ENCODE results near the gene PCSK2.
A peak's percentile ranks its signal among the peaks of the same experiment; 100 is the strongest.

PCSK2 gene

GRCh38 chr20:17519606-17520285 lies 292.9 kb downstream of the PCSK2 start:
- DNase-seq (ENCODE audit: low spot score), result no peak
- Mint-ChIP-seq H3K4me3 (no peak overlapping the region), H3K27me3 (ENCODE audit: low read depth) (peaks cover 17% of the 10 kb centered on the region), H3K27ac (no peak overlapping the region), H3K36me3 (ENCODE audit: low read depth) (no peaks in the 10 kb centered on the region), H3K9me3 (no peaks in the 10 kb centered on the region), H3K4me1 (ENCODE audit: low read depth) (peaks cover 17% of the 10 kb centered on the region)

- peaks cover 15% of the 10 kb centered on the region for H3K4me1 Mint-ChIP-seq (ENCODE audit: low read depth)
- H3K27me3 Mint-ChIP-seq (ENCODE audit: low read depth), result peaks cover 14% of the 10 kb centered on the region
- H3K9me3 Mint-ChIP-seq, result no peaks in the 10 kb centered on the region
- H3K27ac Mint-ChIP-seq, result no peak overlapping the region
- H3K4me3 Mint-ChIP-seq, result no peak overlapping the region
- no peaks in the 10 kb centered on the region for H3K36me3 Mint-ChIP-seq (ENCODE audit: low read depth)
- DNase-seq (ENCODE audit: low spot score), result no peak
These were observed 293.7 kb downstream of the PCSK2 start for GRCh38 chr20:17520583-17520982.

GRCh38 chr20:17522528-17522927 lies 295.7 kb downstream of the PCSK2 start:
- Mint-ChIP-seq H3K4me3 (no peak overlapping the region), H3K4me1 (ENCODE audit: low read depth) (peaks cover 7% of the 10 kb centered on the region), H3K9me3 (no peaks in the 10 kb centered on the region), H3K36me3 (ENCODE audit: low read depth) (no peaks in the 10 kb centered on the region), H3K27me3 (ENCODE audit: low read depth) (peaks cover 9% of the 10 kb centered on the region), H3K27ac (no peak overlapping the region)
- no peak for DNase-seq (ENCODE audit: low spot score)

GRCh38 chr20:17523326-17523725 lies 296.5 kb downstream of the PCSK2 start:
- DNase-seq (ENCODE audit: low spot score), result no peak
- H3K4me3 Mint-ChIP-seq, result no peak overlapping the region
- H3K9me3 Mint-ChIP-seq, result no peaks in the 10 kb centered on the region
- peaks cover 10% of the 10 kb centered on the region for H3K27me3 Mint-ChIP-seq (ENCODE audit: low read depth)
- no peak overlapping the region for H3K27ac Mint-ChIP-seq
- H3K4me1 Mint-ChIP-seq (ENCODE audit: low read depth), result peaks cover 5% of the 10 kb centered on the region
- no peaks in the 10 kb centered on the region for H3K36me3 Mint-ChIP-seq (ENCODE audit: low read depth)

GRCh38 chr20:17524560-17524959 lies 297.7 kb downstream of the PCSK2 start:
- H3K36me3 Mint-ChIP-seq (ENCODE audit: low read depth), result no peaks in the 10 kb centered on the region
- H3K4me1 Mint-ChIP-seq (ENCODE audit: low read depth), result peaks cover 5% of the 10 kb centered on the region
- H3K27me3 Mint-ChIP-seq (ENCODE audit: low read depth), result peaks cover 13% of the 10 kb centered on the region
- H3K27ac Mint-ChIP-seq, result no peak overlapping the region
- no peak overlapping the region for H3K4me3 Mint-ChIP-seq
- H3K9me3 Mint-ChIP-seq, result no peaks in the 10 kb centered on the region
- no peak for DNase-seq (ENCODE audit: low spot score)

GRCh38 chr20:17525132-17525531 lies 298.3 kb downstream of the PCSK2 start:
- no peak overlapping the region for H3K27ac Mint-ChIP-seq
- H3K27me3 Mint-ChIP-seq (ENCODE audit: low read depth), result peaks cover 17% of the 10 kb centered on the region
- no peak overlapping the region for H3K4me3 Mint-ChIP-seq
- DNase-seq (ENCODE audit: low spot score), result no peak
- H3K36me3 Mint-ChIP-seq (ENCODE audit: low read depth), result no peaks in the 10 kb centered on the region
- no peaks in the 10 kb centered on the region for H3K9me3 Mint-ChIP-seq
- peaks cover 5% of the 10 kb centered on the region for H3K4me1 Mint-ChIP-seq (ENCODE audit: low read depth)

GRCh38 chr20:17525650-17526049 lies 298.8 kb downstream of the PCSK2 start:
- Mint-ChIP-seq H3K4me1 (ENCODE audit: low read depth) (peaks cover 6% of the 10 kb centered on the region), H3K4me3 (no peak overlapping the region), H3K27me3 (ENCODE audit: low read depth) (peaks cover 17% of the 10 kb centered on the region), H3K36me3 (ENCODE audit: low read depth) (no peaks in the 10 kb centered on the region), H3K27ac (no peak overlapping the region), H3K9me3 (no peaks in the 10 kb centered on the region)
- no peak for DNase-seq (ENCODE audit: low spot score)

- H3K27me3 Mint-ChIP-seq (ENCODE audit: low read depth), result peaks cover 14% of the 10 kb centered on the region
- DNase-seq (ENCODE audit: low spot score), result no peak
- no peaks in the 10 kb centered on the region for H3K9me3 Mint-ChIP-seq
- H3K27ac Mint-ChIP-seq, result no peak overlapping the region
- no peaks in the 10 kb centered on the region for H3K36me3 Mint-ChIP-seq (ENCODE audit: low read depth)
- no peak overlapping the region for H3K4me3 Mint-ChIP-seq
- H3K4me1 Mint-ChIP-seq (ENCODE audit: low read depth), result peaks cover 24% of the 10 kb centered on the region
These were observed 302.7 kb downstream of the PCSK2 start for GRCh38 chr20:17529586-17529985.

- Mint-ChIP-seq H3K9me3 (no peaks in the 10 kb centered on the region), H3K4me3 (peak overlapping the region; percentile 74), H3K4me1 (ENCODE audit: low read depth) (peaks cover 24% of the 10 kb centered on the region), H3K36me3 (ENCODE audit: low read depth) (no peaks in the 10 kb centered on the region), H3K27me3 (ENCODE audit: low read depth) (peaks cover 14% of the 10 kb centered on the region), H3K27ac (peak overlapping the region; percentile 70)
- DNase-seq (ENCODE audit: low spot score), result no peak
These were observed 303.3 kb downstream of the PCSK2 start for GRCh38 chr20:17530153-17530552.

- peak; percentile 53 for DNase-seq (ENCODE audit: low spot score)
- Mint-ChIP-seq H3K4me1 (ENCODE audit: low read depth) (peaks cover 23% of the 10 kb centered on the region), H3K9me3 (no peaks in the 10 kb centered on the region), H3K27ac (peak within 1 kb of the TSS; percentile 94), H3K36me3 (ENCODE audit: low read depth) (no peaks in the 10 kb centered on the region), H3K27me3 (ENCODE audit: low read depth) (peaks cover 14% of the 10 kb centered on the region), H3K4me3 (peak within 1 kb of the TSS; percentile 95)
These were observed 304.1 kb downstream of the PCSK2 start, which contains the start of gene BFSP1 for GRCh38 chr20:17530716-17531664. Gene BFSP1, minus strand, starts transcription at chr20:17531379. Its CDS starts 50 bp downstream, at chr20:17531329.

GRCh38 chr20:17531665-17532025 lies 304.8 kb downstream of the PCSK2 start:
- peaks cover 14% of the 10 kb centered on the region for H3K27me3 Mint-ChIP-seq (ENCODE audit: low read depth)
- H3K9me3 Mint-ChIP-seq, result no peaks in the 10 kb centered on the region
- H3K4me1 Mint-ChIP-seq (ENCODE audit: low read depth), result peaks cover 25% of the 10 kb centered on the region
- H3K4me3 Mint-ChIP-seq, result peak overlapping the region; percentile 95
- no peak for DNase-seq (ENCODE audit: low spot score)
- H3K36me3 Mint-ChIP-seq (ENCODE audit: low read depth), result no peaks in the 10 kb centered on the region
- peak overlapping the region; percentile 94 for H3K27ac Mint-ChIP-seq

GRCh38 chr20:17533396-17533795 lies 306.6 kb downstream of the PCSK2 start:
- Mint-ChIP-seq H3K4me1 (ENCODE audit: low read depth) (peaks cover 34% of the 10 kb centered on the region), H3K9me3 (no peaks in the 10 kb centered on the region), H3K36me3 (ENCODE audit: low read depth) (no peaks in the 10 kb centered on the region), H3K27ac (peak overlapping the region; percentile 46), H3K4me3 (no peak overlapping the region), H3K27me3 (ENCODE audit: low read depth) (peaks cover 16% of the 10 kb centered on the region)
- peak; percentile 17 for DNase-seq (ENCODE audit: low spot score)

GRCh38 chr20:17534077-17534476 lies 307.2 kb downstream of the PCSK2 start:
- no peaks in the 10 kb centered on the region for H3K36me3 Mint-ChIP-seq (ENCODE audit: low read depth)
- H3K4me3 Mint-ChIP-seq, result no peak overlapping the region
- DNase-seq (ENCODE audit: low spot score), result no peak
- H3K4me1 Mint-ChIP-seq (ENCODE audit: low read depth), result peaks cover 38% of the 10 kb centered on the region
- H3K9me3 Mint-ChIP-seq, result no peaks in the 10 kb centered on the region
- peak overlapping the region; percentile 24 for H3K27ac Mint-ChIP-seq
- H3K27me3 Mint-ChIP-seq (ENCODE audit: low read depth), result peaks cover 21% of the 10 kb centered on the region

Measured in T-helper 2 cell treated with Interferon-gamma antibody and Interleukin-4, amounts not matched to agents 5 μg/mL and 100 μg/mL, for 36 hours (primary cell).